OCI-LY3 (cell line): Measurements from ENCODE around the gene TENM4.

ENCODE experiments used
- H2AFZ ChIP-seq: fragments of 200-600, 300-600 bp; shearing (Covaris generic); 2 replicates; pipeline ENCODE4 v1.6.0; 2014; ENCODE audit warnings: antibody characterized with exemption, low read depth, low read length
- H3K27ac ChIP-seq: fragments of 200-600, 300-600 bp; sonication (generic); 2 replicates; pipeline ENCODE4 v1.5.1; 2014; ENCODE audit warnings: mild to moderate bottlenecking, low read length, moderate library complexity, mixed read lengths
- H3K27me3 ChIP-seq: fragments of 200-600, 300-600 bp; sonication (generic); 2 replicates; pipeline ENCODE4 v1.6.1; 2014; ENCODE audit warnings: low read depth, low read length, mixed read lengths
- H3K36me3 ChIP-seq: fragments of 200-600, 300-600 bp; sonication (generic); replicated peaks from 2 replicates; pipeline ENCODE3; 2014; ENCODE audit warnings: low read depth, low read length, mixed read lengths
- H3K4me1 ChIP-seq: fragments of 300-600, 200-600 bp; sonication (generic); 2 replicates; pipeline ENCODE4 v1.6.1; 2014; ENCODE audit warnings: low read length, mixed read lengths
- H3K4me2 ChIP-seq: fragments of 200-600, 300-600 bp; sonication (generic); 2 replicates; pipeline ENCODE4 v1.6.1; 2014; ENCODE audit warnings: low read length, mixed read lengths
- H3K4me3 ChIP-seq: fragments of 300-600, 200-600 bp; sonication (generic); 2 replicates; pipeline ENCODE4 v1.5.1; 2014; ENCODE audit warnings: antibody characterized with exemption, mild to moderate bottlenecking, low read length, moderate library complexity
- H3K79me2 ChIP-seq: fragments of 300-600, 200-600 bp; shearing (Covaris generic); 2 replicates; pipeline ENCODE4 v1.6.1; 2014; ENCODE audit warnings: mild to moderate bottlenecking, low read length, mixed read lengths
- H3K9ac ChIP-seq: fragments of 300-600, 200-600 bp; shearing (Covaris generic); 2 replicates; pipeline ENCODE4 v1.6.0; 2014; ENCODE audit warnings: mild to moderate bottlenecking, low read length, moderate library complexity
- H3K9me3 ChIP-seq: fragments of 200-600, 300-600 bp; shearing (Covaris generic); 2 replicates; pipeline ENCODE4 v1.6.1; 2014; ENCODE audit warnings: low read length, mixed read lengths; ENCODE audit not compliant: insufficient read depth
- H4K20me1 ChIP-seq: fragments of 200-600, 300-600 bp; sonication (generic); 2 replicates; pipeline ENCODE4 v1.6.1; 2016; ENCODE audit warnings: low read length, mixed read lengths; ENCODE audit not compliant: insufficient read depth
- CTCF ChIP-seq: fragments of 200-600, 300-600 bp; sonication (generic); IDR thresholded peaks from 2 replicates; pipeline ENCODE4 v1.5.1; 2014; ENCODE audit warnings: antibody characterized with exemption, low read length, low read depth
- EZH2phosphoT487 ChIP-seq: fragments of 200-600 bp; shearing (Covaris generic); IDR thresholded peaks from 2 replicates; pipeline ENCODE4 v1.6.1; 2018; ENCODE audit warnings: antibody characterized with exemption, mixed run types, low read depth

The TENM4 gene

DNA sequence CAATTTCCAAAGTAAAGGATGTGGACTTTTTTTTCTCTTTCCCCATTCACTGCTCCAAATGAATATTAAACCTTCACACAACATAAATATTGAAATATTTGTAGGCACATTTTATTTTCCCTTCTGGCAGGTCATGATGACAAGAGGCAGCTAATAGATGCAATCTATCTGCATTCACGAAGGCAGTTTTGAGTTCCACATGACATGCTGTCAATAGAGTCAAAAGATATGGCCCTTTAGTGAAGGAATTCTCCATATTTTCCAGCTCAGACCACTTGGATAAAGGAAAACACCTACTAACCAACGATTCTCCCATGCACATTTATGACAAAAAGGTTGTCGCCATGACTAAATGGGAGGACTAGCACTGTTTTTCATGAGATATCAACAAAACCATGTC lies 37.9 kb downstream of the TENM4 start:
- peaks cover 23% of the 10 kb centered on the region; the same call in 1 of the 2 replicates for H4K20me1 ChIP-seq
- no peak for TF ChIP-seq EZH2phosphoT487
- TF ChIP-seq CTCF, result no peak
- H3K79me2 ChIP-seq, result peaks cover 59% of the 10 kb centered on the region

DNA sequence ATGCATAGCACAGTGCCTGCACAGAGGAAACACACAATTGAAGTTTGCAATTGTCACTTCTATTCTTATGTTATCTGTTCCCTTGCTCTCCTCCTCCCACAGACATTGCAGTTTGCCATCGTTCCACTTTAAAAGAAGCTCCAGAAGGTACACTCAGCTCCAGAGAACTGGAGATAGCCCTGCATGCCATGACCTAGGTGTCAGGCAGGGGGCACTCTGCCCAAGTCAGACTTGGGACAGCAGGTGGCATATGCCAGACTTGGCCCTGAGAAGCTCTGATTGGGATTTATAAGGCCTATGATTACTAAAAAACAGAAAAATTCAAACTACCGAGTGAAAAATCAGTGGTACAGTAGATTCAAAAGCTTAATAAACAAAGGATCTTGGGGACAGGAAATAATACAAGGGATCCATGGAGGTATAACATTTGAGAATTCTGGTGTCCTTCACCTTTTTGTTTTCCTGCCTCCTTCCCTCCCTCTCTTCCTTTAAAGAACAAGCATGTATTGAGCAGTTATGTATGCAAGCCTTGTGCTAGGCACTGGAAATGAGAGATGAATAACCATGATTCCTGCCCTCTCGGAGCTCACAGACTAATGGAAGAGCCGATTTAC lies 40.0 kb downstream of the TENM4 start:
- H3K36me3 ChIP-seq, result peaks cover 5% of the 10 kb centered on the region
- no peak overlapping the region for H3K4me3 ChIP-seq
- H3K9ac ChIP-seq, result no peak overlapping the region
- H3K4me1 ChIP-seq, result peaks cover 37% of the 10 kb centered on the region
- no peak overlapping the region for H3K27ac ChIP-seq
- no peaks in the 10 kb centered on the region for H3K9me3 ChIP-seq
- TF ChIP-seq CTCF (peak; percentile 96), EZH2phosphoT487 (no peak)
- no peak overlapping the region for H3K4me2 ChIP-seq
- peaks cover 53% of the 10 kb centered on the region for H3K79me2 ChIP-seq
- H4K20me1 ChIP-seq, result peaks cover 43% of the 10 kb centered on the region
- no peak overlapping the region for H2AFZ ChIP-seq
- no peaks in the 10 kb centered on the region for H3K27me3 ChIP-seq

More for the DNA sequence above, 37.9 kb downstream of the TENM4 start:
- H3K27me3 ChIP-seq, result no peaks in the 10 kb centered on the region
- no peak overlapping the region for H3K27ac ChIP-seq
- peaks cover 39% of the 10 kb centered on the region for H3K4me1 ChIP-seq
- no peaks in the 10 kb centered on the region for H3K9me3 ChIP-seq
- no peak overlapping the region for H3K9ac ChIP-seq
- H3K4me3 ChIP-seq, result no peak overlapping the region
- no peak overlapping the region for H2AFZ ChIP-seq
- H3K36me3 ChIP-seq, result peaks cover 5% of the 10 kb centered on the region
- no peak overlapping the region for H3K4me2 ChIP-seq

- peaks cover 34% of the 10 kb centered on the region for H3K4me1 ChIP-seq
- peaks cover 49% of the 10 kb centered on the region for H4K20me1 ChIP-seq
- no peak overlapping the region for H3K4me2 ChIP-seq
- no peak overlapping the region for H3K4me3 ChIP-seq
- TF ChIP-seq CTCF, result no peak
- TF ChIP-seq EZH2phosphoT487, result no peak
- H2AFZ ChIP-seq, result no peak overlapping the region
- H3K27ac ChIP-seq, result no peak overlapping the region
- peaks cover 5% of the 10 kb centered on the region for H3K36me3 ChIP-seq
- peaks cover 54% of the 10 kb centered on the region for H3K79me2 ChIP-seq
- no peaks in the 10 kb centered on the region for H3K27me3 ChIP-seq
- H3K9ac ChIP-seq, result no peak overlapping the region
- H3K9me3 ChIP-seq, result no peaks in the 10 kb centered on the region
Observed at GRCh38 chr11:79400206-79400605, 40.6 kb downstream of the TENM4 start.

- TF ChIP-seq CTCF (no peak), EZH2phosphoT487 (no peak)
- peak overlapping the region; percentile 68 for H3K4me2 ChIP-seq
- H3K27me3 ChIP-seq, result no peaks in the 10 kb centered on the region; the same call in 1 of the 2 replicates
- peak overlapping the region; percentile 26; the same call in 1 of the 2 replicates for H3K27ac ChIP-seq
- no peaks in the 10 kb centered on the region for H3K9me3 ChIP-seq
- H4K20me1 ChIP-seq, result peaks cover 76% of the 10 kb centered on the region
- peaks cover 20% of the 10 kb centered on the region for H3K4me1 ChIP-seq
- peaks cover 5% of the 10 kb centered on the region for H3K36me3 ChIP-seq
- H2AFZ ChIP-seq, result no peak overlapping the region
- H3K9ac ChIP-seq, result no peak overlapping the region
- H3K79me2 ChIP-seq, result peaks cover 32% of the 10 kb centered on the region
- H3K4me3 ChIP-seq, result no peak overlapping the region
Observed at GRCh38 chr11:79397252-79397651, 43.6 kb downstream of the TENM4 start.
